H1 (cell line): Measurements from ENCODE around the gene GTF2IRD1. TPM values are rescaled to one million over a fixed set of nuclear protein-coding genes. Genes with fewer than 3 reads are reported as not detected.

Experiments
- ATF2 ChIP-seq: IDR thresholded peaks from 2 replicates; pipeline ENCODE4 v1.6.1; 2012; ENCODE audit warnings: low read length, inconsistent platforms
- KDM5A ChIP-seq: fragments of 200-600 bp; IDR thresholded peaks from 2 replicates; pipeline ENCODE4 v1.7.1; 2012; ENCODE audit warnings: mild to moderate bottlenecking, low read length, inconsistent platforms, mixed read lengths
- POU5F1 ChIP-seq: IDR thresholded peaks from 2 replicates; pipeline ENCODE4 v1.6.1; 2011; ENCODE audit warnings: low read depth, mild to moderate bottlenecking, low read length, moderate library complexity
- polyA plus RNA-seq, 7 experiments: library from polyadenylated mRNA; depleted of rRNA in 3 of 7; stranded (reverse) in 5 of 7; unstranded in 2 of 7; fragments of >200 nt in 5 of 7; fragments of 200-250 nt in 2 of 7; gene quantifications; 1 replicate in 5 of 7; 2 replicates in 1 of 7; 4 replicates in 1 of 7; pipeline versions ENCODE4 v1.2.1 to v1.2.3, GENCODE V29; 2011 to 2013; ENCODE audit warnings: missing spikeins in 2 of 7, mixed read lengths in 2 of 7
- total RNA-seq: library from RNA; stranded (reverse); fragmentation: NEBNext Ultra II Directional; extraction: Animal tissue kit (Norgen Biotek cat#: 25700); gene quantifications from 2 replicates; pipeline ENCODE4 v1.2.1, GENCODE V29; 2021

Gene GTF2IRD1
- total and polyA plus RNA-seq, 2 of the 8 experiments (the other 6 are each of a cell fraction or from before 2014, with no cell fraction given), result 27.4 to 45.4 TPM

- TF ChIP-seq ATF2 (no peak), KDM5A (no peak), POU5F1 (no peak)
Measured at GRCh38 chr7:74404388-74404700, 49.4 kb upstream of the GTF2IRD1 start (continued).
